HG03196 (cell line): ENCODE measurements around the gene GAS2L1.

ENCODE experiments used
- ATAC-seq: cut with Tn5 transposase; IDR thresholded peaks from one replicate; pipeline ENCODE4 v1.9.1; 2021; ENCODE audit not compliant: unreplicated experiment

The GAS2L1 gene

GRCh38 chr22:29325785-29326315 is 19.4 kb downstream of the GAS2L1 start:
- ATAC-seq, result no peak

GRCh38 chr22:29326481-29326880 is 20.0 kb downstream of the GAS2L1 start:
- no peak for ATAC-seq

- ATAC-seq, result no peak
Measured at GRCh38 chr22:29327089-29327764, 20.8 kb downstream of the GAS2L1 start.

DNA sequence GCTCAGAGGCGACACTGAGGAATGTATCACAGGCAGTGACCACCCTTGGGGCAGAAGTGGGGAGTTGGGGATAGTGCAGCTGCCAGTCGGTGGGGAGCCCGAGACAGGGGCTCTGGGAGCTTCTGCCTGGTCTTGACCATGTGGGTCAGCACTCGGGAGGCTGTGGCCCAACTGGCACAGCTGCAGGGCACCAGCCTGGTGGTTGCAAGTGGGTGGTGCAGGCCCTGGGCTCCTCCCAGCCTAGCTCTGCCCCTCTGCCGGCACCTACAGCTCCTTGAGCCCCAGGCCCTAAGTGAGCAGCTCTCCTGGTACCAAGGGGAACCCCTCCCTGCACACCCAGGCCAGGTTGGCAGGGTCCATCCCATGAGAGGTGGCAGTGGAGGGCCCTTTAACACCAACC is 21.6 kb downstream of the GAS2L1 start:
- no peak for ATAC-seq

GRCh38 chr22:29328566-29329500 is 22.4 kb downstream of the GAS2L1 start:
- ATAC-seq, result no peak

DNA sequence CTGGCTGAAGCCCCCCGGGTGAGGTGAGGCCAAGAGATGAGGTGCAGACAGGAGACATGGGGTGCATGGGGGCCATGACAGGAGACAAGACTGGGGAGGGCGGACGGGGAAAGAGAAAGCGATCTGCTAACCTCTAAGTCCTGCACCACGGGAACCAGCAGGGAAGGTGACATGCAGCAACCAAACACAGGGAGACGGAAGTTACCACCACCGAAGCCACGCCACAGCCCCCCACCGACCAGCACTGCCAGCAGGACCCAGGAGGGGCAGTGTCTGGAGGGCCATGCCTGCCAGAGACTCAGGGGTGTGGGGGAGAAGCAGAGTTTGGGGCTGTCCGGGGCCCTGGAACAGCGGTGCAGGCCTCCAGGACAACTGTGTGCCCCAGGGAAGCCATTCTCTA is 23.1 kb downstream of the GAS2L1 start:
- no peak for ATAC-seq

DNA sequence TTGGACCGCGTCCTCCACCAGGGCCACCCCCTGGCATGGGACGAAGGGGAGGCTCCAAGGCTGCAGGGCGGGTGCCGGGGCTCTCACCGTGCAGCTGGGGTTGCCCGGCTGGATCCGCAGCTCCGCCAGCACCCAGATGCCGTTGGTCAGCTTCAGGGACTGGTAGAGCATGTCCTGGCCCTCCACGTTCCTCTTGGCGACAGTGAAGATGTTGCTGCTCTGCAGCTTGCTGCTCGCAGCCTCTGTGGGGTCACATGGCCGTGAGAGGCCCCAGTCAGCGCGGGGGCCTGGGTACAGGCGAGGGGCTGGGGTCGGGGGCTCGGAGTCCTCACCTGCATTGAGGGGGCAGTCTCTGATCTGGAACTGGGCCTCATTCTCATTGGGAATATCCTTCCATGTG is 23.8 kb downstream of the GAS2L1 start:
- ATAC-seq, result no peak

DNA sequence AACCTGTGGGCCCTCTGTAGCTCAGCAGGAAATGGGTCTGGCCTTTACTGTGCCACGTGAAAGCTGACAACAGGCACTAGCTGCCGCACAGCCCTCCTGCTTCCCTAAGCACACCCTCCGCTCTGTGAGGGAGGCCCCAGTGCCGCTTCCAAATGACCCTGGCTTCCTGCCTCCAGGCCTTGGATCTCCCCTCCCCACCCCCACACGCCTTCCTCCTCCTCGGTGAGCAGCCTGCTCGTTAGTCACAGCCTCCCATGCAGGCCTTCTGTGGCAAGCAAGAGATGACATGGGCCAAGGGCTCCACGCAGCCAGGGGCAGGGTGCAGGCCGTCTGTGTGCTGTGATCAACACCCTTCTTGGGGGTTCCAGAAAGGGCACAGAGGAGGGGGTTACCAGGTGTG is 24.3 kb downstream of the GAS2L1 start:
- ATAC-seq, result no peak

DNA sequence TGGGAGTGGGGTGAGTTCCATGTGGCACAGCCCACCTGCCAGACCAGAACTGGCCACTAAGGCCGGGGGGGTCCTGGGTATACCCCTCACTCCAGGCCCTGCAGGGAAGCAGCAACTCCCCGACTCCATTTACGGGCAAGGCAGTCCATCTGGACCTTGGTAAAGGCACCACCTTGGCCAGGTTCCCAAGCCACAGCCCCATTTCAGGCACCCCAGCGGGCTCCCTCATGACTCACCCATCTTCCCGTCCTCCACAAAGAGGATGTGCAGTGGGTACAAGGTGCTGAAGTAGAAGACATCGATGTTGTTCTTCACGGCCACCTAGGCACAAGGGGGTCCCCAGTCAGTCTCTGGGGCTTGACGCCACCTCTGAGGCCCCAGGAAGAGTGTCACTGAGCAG is 24.8 kb downstream of the GAS2L1 start:
- no peak for ATAC-seq

DNA sequence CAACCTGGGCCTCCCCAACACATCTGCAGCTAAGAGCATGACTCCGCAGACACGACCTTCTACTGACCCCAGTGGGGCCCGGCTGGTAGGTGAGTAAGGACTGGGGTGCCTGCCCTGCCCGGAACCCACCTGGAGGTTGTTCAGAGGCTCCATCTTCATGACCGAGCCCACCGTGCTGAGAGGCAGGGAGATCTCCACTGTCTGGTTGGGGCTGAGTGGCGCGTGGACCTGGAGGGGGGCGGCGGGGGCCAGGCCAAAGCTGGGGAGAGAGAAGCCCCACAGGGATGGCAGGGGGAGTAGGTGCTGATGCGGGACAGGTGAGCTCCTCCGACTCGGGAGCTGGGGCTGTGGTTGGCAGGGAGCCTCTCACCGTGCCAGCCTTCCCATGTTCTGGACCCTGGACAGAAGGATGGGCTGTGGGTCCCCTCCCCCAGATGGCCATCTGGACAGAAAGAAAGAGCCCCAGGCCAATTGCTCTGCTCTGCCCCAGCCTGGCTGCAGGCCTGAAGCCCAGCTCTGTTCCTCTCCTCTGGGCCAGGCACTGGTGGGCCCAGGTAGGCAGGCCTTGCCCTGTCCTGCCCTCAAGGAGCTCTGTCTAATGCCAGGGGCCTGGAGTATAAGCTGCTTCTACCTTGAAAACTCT is 25.3 kb downstream of the GAS2L1 start:
- ATAC-seq, result no peak

- ATAC-seq, result no peak
Measured at GRCh38 chr22:29332886-29333496, 26.5 kb downstream of the GAS2L1 start.

DNA sequence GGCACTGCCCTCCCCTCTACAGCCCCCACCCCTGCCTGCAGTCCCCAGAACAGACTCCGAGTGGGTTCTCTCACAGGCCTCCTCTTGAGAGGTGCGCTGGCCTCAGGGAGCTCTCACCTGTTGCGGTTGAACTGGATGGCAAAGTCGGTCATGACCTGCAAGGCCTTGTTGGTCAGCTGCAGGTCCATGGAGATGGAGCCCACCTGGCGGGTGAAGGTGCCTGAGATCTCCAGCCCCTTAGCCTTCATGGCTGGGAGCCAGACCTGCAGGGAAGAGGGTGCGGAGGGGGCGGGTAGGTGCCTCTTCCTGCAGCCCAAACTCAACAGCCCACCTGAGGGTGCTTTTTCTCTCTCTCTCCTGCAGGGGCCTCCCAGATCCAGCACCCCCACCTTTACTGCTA is 27.7 kb downstream of the GAS2L1 start:
- ATAC-seq, result no peak

DNA sequence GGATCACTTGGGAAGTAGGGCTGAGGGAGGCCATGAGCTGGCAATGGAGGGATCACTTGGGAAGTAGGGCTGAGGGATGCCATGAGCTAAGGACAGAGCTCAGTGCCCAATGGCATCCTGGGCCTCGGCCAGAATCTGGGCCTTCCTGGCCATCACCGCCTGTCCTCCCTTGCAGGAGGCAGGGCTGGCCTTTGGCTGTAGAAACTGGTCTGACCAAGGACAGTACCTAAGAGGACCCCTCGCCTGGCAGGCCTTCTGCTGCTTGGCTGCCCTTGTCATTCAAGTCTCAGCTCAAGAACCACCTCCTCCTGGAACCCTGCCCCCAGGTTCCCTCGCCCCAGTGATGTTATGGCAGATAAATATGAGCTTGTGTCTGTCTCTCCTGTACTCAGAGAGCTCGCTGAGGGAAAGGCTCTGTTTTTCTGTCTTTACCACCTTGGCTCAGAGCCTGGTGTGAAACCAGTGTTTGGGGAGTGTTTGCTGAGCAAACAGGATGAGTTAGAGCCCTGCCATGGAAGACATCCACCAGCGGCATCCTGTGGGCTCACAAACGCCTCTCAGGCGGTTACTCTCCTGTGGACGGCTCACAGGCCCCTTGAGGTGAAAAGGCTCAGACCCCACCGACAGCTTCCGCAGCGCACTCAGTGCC is 28.4 kb downstream of the GAS2L1 start:
- ATAC-seq, result no peak

- no peak for ATAC-seq
Measured at GRCh38 chr22:29335656-29336055, 29.2 kb downstream of the GAS2L1 start.

- ATAC-seq, result no peak
Measured at GRCh38 chr22:29336751-29337490, 30.5 kb downstream of the GAS2L1 start.

- ATAC-seq, result no peak
Measured at GRCh38 chr22:29337631-29338284, 31.3 kb downstream of the GAS2L1 start.

DNA sequence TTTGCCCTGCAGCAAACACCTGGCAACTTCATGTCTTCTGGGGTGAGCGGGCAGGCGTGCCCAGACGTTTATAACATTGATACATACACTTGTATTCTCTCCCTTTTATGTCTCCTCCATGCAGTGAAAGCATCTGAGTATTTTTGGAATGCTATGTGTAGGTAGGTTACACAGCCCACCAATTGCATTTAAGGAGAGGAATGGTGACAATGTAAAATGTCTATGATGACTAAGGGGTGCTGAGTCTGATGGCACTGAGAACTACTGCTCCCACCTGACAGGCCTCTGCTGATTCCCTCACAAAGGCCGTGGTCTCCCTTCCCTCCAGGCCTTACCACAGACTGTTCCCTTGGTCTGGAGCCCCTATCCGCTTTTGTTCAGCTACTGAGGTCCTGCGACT is 31.9 kb downstream of the GAS2L1 start:
- ATAC-seq, result no peak

DNA sequence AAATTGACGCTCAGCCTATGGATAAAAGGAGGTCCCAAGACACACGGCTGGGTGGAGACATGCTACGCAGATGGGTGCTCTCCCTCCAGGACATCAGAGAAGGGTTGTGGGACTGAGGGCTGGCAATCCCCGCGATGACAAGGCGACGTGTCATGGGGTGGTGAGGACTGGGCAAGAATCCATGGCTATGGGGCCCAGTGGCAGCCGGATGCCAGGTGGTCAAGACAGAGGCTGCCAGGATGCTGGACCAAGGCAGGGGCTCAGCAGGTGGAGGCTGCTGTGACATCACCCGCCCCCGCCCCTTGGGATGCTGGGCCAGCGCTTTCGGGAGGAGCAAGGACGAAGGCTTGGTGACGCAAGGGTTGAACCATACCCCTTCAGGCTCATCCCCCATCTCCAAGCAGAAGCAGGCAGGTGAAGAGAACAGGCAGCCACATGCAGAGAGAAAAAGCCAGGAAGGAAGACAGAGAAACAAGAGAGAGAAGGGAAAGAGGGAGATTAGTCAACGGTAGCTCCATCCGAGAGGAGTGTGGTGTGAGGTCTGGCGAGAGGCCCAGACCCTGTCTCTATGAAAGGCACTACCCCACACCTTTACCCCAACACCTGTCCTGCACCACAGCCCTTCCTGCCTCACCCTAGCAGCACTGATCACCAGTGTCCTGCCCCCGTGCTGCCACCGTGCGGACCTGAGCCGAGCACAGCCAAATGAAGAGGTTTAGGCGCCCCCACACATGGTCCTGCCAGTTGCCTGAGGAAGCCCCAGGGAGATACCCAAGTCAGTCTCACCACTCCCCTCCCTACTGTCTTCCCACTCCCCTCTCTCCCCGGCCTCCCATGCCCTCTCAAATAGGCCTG is 33.2 kb downstream of the GAS2L1 start:
- no peak for ATAC-seq

DNA sequence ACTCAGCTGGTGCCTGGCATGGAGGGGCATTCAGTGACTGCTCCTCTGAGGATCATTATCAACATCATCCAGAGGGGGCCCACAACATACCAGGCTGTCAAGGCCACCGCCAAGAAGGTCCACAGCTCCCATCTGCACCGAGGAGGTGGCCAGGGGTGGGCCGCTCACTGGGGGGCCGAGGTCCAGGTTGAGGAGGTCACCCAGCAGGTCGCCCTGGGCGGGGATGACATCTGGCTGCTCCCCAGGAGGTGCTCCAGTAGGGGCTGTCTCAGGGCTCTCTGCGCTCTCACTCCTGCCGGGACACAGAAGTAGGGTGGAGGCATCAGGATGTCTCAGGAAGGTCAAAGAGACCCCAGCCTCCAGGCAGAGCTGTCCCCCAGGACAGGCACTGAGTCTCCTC is 34.1 kb downstream of the GAS2L1 start:
- ATAC-seq, result no peak
